ENCODE data around the gene PDE4B.

The PDE4B gene

DNA sequence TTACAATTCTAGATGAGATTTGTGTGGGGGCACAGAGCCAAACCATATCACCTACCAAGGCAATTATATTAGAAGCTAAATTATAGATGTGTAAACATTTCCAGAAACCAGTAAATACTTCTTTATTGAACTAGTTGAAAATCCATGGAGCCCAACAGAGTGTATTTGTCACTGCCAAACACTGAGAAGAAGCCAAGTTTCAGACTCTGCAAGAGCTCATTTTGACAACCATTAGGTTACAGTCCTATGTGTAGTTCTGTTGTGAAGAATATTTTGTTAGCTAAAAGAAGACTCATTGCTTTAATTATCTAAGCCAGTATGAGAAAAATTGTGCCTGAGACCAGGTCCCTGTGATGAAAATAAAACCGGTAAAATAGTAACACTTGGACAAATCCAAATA lies 382.4 kb downstream of the PDE4B start:
- TF ChIP-seq, protein P1, sequence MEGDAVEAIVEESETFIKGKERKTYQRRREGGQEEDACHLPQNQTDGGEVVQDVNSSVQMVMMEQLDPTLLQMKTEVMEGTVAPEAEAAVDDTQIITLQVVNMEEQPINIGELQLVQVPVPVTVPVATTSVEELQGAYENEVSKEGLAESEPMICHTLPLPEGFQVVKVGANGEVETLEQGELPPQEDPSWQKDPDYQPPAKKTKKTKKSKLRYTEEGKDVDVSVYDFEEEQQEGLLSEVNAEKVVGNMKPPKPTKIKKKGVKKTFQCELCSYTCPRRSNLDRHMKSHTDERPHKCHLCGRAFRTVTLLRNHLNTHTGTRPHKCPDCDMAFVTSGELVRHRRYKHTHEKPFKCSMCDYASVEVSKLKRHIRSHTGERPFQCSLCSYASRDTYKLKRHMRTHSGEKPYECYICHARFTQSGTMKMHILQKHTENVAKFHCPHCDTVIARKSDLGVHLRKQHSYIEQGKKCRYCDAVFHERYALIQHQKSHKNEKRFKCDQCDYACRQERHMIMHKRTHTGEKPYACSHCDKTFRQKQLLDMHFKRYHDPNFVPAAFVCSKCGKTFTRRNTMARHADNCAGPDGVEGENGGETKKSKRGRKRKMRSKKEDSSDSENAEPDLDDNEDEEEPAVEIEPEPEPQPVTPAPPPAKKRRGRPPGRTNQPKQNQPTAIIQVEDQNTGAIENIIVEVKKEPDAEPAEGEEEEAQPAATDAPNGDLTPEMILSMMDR (IDR thresholded peaks at IDR 0.05; ENCODE audit: insufficient read depth, low read length, poor library complexity, severe bottlenecking), result no peak

DNA sequence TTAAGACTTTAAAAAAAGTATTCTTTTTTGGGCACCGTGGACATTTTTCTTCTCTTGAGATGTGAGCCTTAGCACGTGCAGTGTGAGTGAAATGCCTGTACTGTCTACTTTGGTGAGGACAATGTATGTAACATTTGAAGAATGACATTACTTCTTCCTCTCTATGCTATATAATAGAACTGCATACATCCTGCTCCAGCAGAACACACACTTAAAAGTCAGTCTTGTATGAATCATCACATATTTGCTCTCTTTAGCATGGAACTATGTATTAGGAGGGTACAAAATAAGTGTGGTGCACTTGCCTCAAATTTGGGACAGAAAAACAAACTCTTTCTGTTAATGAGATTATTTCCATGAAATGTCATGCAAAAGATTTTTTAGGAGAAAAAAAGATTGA lies 382.9 kb downstream of the PDE4B start:
- Histone ChIP-seq H3K4me3 (replicated peaks; ENCODE audit: low read depth, low read length) (no peak overlapping the region), H3K36me3 (ENCODE audit: control insufficient read depth, insufficient read depth, low read length) (no peaks in the 10 kb centered on the region), H3K27me3 (replicated peaks; ENCODE audit: control insufficient read depth, insufficient read depth, low read length) (peaks cover 2% of the 10 kb centered on the region; the same call in 1 of the 2 replicates)
- TF ChIP-seq, protein P1 (IDR thresholded peaks at IDR 0.05; ENCODE audit: insufficient read depth, low read length, poor library complexity, severe bottlenecking), result no peak
- no peak for DNase-seq (ENCODE audit: extremely low read depth, insufficient read length)

More for the DNA sequence above, 382.4 kb downstream of the PDE4B start:
- H3K27me3 ChIP-seq (replicated peaks; ENCODE audit: control insufficient read depth, insufficient read depth, low read length), result peaks cover 2% of the 10 kb centered on the region; the same call in 1 of the 2 replicates
- H3K36me3 ChIP-seq (ENCODE audit: control insufficient read depth, insufficient read depth, low read length), result no peaks in the 10 kb centered on the region
- DNase-seq (ENCODE audit: extremely low read depth, insufficient read length), result no peak
- H3K4me3 ChIP-seq (replicated peaks; ENCODE audit: low read depth, low read length), result no peak overlapping the region

DNA sequence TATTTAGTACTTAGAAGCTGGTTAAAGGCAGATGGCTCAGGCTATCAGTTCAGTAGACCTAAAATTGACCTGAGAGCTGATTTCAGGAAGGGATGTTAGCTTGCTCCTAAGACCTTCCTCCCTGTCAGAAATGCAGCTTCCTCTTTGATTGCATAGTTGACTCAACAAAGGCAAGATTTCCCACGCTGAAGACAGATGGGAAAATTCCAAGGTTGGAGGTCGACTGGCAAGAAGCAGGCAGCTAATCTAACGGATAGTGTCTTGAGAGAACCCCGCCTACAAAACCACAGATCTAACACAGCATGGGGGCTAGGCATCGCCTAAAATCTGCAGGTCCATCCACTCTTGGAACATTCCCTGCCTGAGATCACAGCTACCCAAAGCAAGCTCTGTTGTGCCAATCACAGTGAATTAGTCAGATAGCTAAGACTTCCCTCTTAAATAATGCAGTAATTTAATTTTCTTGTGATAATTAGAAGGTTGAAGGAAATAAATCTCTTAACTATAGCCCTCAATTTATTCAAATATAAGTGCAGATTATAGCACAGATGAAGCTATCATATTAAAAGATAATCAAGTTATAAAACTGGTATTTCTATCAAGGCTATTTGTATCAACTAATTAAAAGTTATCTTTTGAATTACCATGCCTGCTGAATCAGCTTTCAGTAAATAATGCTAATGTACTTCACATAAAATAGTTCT lies 383.5 kb downstream of the PDE4B start:
- peaks cover 2% of the 10 kb centered on the region; the same call in 1 of the 2 replicates for H3K27me3 ChIP-seq (replicated peaks; ENCODE audit: control insufficient read depth, insufficient read depth, low read length)
- no peak for DNase-seq (ENCODE audit: extremely low read depth, insufficient read length)
- TF ChIP-seq, protein P1 (IDR thresholded peaks at IDR 0.05; ENCODE audit: insufficient read depth, low read length, poor library complexity, severe bottlenecking), result no peak
- no peaks in the 10 kb centered on the region for H3K36me3 ChIP-seq (ENCODE audit: control insufficient read depth, insufficient read depth, low read length)
- no peak overlapping the region for H3K4me3 ChIP-seq (replicated peaks; ENCODE audit: low read depth, low read length)

DNA sequence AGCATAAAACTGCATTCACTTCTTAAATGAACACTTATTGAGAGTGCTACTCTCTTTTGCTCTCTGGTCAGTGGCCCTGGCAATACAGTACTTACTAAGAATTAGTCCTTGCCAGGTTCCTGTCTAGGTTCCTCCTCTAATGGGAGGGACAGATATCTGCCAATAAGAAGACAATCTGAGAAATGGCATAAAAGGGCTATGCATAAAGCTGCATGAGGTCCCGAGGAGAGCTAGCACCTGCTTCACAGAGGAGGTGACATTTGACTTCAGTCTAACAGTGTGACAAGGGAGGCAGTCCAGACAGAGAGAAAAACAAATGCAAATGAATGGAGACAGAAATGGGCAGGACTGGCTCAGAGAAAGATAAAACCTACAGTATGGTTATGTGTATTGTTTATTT lies 384.1 kb downstream of the PDE4B start:
- no peak for DNase-seq (ENCODE audit: extremely low read depth, insufficient read length)
- TF ChIP-seq, protein P1 (IDR thresholded peaks at IDR 0.05; ENCODE audit: insufficient read depth, low read length, poor library complexity, severe bottlenecking), result no peak

DNA sequence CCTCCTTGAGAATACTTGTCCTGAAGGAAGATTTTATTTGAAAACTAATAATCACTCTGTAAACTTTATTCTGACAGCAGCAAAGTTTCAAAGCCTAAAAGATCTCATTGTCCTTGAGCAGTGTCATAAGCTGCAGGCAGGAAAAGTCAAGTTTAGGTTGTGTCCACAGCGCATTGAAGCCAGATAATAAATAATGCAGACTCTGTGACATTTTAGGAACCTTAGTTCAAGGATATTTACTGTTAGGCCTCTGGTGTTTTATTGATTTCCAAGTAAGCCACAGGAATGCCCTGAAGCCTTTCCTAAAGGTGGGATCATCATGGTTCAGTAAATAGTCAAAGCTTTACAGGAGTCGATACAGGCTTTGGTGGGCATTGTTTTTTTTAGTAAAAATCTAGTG lies 384.8 kb downstream of the PDE4B start:
- TF ChIP-seq, protein P1 (IDR thresholded peaks at IDR 0.05; ENCODE audit: insufficient read depth, low read length, poor library complexity, severe bottlenecking), result no peak
- Histone ChIP-seq H3K36me3 (ENCODE audit: control insufficient read depth, insufficient read depth, low read length) (no peaks in the 10 kb centered on the region), H3K4me3 (replicated peaks; ENCODE audit: low read depth, low read length) (no peak overlapping the region), H3K27me3 (replicated peaks; ENCODE audit: control insufficient read depth, insufficient read depth, low read length) (peaks cover 2% of the 10 kb centered on the region; the same call in 1 of the 2 replicates)
- DNase-seq (ENCODE audit: extremely low read depth, insufficient read length), result no peak

More for the DNA sequence above, 384.1 kb downstream of the PDE4B start:
- Histone ChIP-seq H3K4me3 (replicated peaks; ENCODE audit: low read depth, low read length) (no peak overlapping the region), H3K27me3 (replicated peaks; ENCODE audit: control insufficient read depth, insufficient read depth, low read length) (peaks cover 2% of the 10 kb centered on the region; the same call in 1 of the 2 replicates), H3K36me3 (ENCODE audit: control insufficient read depth, insufficient read depth, low read length) (no peaks in the 10 kb centered on the region)
